VCaP (cell line): ENCODE measurements around the gene CACFD1.

Experiments
- H3K27ac ChIP-seq: fragments of 450-650 bp; 2 replicates; pipeline ENCODE4 v1.5.1; 2017
- TF ChIP-seq, protein P1 (sequence below): fragments of 450-650 bp; conservative IDR thresholded peaks from 2 replicates; pipeline ENCODE4 v1.5.1; 2017; ENCODE audit warnings: mild to moderate bottlenecking, moderate library complexity

CACFD1 gene

DNA sequence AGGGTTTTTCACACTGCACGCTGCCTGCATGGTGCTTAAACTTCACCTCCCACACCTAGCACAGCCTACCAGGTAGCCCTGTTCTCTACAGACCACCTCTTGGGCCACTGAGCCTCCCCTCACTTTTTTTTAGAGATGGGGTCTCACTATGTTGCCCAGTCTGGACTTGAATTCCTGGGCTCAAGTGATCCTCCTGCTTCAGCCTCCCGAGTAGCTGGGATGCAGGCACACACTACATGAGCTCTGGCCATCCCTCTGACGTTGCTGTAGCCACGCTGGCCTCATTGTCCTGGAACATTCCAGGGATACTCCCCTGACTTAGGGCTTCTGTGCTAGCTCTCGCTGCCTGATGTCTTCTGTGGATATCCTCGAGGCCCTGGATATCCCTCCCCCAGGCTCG lies 7.2 kb upstream of the CACFD1 start:
- TF ChIP-seq, protein P1, sequence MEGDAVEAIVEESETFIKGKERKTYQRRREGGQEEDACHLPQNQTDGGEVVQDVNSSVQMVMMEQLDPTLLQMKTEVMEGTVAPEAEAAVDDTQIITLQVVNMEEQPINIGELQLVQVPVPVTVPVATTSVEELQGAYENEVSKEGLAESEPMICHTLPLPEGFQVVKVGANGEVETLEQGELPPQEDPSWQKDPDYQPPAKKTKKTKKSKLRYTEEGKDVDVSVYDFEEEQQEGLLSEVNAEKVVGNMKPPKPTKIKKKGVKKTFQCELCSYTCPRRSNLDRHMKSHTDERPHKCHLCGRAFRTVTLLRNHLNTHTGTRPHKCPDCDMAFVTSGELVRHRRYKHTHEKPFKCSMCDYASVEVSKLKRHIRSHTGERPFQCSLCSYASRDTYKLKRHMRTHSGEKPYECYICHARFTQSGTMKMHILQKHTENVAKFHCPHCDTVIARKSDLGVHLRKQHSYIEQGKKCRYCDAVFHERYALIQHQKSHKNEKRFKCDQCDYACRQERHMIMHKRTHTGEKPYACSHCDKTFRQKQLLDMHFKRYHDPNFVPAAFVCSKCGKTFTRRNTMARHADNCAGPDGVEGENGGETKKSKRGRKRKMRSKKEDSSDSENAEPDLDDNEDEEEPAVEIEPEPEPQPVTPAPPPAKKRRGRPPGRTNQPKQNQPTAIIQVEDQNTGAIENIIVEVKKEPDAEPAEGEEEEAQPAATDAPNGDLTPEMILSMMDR = no peak
- no peak overlapping the region for H3K27ac ChIP-seq

DNA sequence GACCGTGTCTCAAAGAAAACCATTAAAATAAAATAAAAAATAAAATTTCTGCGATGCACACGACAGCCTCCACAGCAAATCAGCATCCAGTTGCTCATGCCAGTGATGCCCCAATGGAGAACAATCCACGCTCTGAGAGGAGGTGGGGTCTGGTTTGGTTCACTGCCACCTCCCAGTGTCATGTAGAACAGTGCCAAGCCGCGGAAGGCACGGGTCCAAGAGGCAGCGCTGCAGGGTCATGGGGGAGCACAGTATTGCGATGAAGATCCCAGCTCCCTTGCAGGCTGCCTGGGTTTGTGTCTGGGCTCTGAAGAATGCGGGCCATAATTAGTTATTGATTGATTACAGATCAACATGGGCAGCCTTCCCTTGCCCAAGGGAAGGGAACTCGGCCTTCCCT lies 6.1 kb upstream of the CACFD1 start:
- TF ChIP-seq, protein P1 = no peak
- H3K27ac ChIP-seq = no peak overlapping the region

DNA sequence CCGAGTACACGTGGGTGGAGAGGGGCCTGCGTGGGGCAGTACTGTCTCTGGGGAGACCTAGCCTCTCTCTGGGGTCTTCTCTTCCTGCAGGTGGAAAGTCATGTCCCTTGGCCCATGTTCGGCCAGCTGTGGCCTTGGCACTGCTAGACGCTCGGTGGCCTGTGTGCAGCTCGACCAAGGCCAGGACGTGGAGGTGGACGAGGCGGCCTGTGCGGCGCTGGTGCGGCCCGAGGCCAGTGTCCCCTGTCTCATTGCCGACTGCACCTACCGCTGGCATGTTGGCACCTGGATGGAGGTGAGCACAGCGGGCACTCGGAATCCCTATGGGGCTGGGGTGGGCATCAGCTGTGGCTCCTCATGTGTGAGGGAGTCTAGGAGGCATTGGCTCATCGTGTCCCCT lies 5.5 kb upstream of the CACFD1 start:
- no peak overlapping the region for H3K27ac ChIP-seq
- TF ChIP-seq, protein P1 = no peak

DNA sequence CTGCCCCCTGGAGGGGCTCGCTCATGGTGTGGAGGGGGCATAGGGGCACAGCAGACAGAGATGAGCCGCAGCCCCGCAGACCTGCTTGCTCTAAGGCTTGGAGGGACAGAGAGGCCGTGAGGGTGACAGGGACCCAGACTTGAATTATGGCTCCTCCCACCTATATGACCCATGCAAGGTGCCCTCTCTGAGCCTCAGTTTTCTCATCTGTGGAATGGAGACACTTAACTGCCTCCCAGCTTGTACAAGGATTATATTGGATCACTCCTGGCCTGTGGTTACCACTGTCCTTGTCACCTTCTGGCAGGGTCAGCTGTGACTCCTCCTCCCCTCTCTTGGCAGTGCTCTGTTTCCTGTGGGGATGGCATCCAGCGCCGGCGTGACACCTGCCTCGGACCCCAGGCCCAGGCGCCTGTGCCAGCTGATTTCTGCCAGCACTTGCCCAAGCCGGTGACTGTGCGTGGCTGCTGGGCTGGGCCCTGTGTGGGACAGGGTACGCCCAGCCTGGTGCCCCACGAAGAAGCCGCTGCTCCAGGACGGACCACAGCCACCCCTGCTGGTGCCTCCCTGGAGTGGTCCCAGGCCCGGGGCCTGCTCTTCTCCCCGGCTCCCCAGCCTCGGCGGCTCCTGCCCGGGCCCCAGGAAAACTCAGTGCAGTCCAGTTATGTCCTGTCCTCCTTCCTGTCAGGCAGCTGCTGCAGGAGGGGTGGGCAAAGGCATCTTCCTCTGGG lies 4.7 kb upstream of the CACFD1 start:
- TF ChIP-seq, protein P1 = no peak

DNA sequence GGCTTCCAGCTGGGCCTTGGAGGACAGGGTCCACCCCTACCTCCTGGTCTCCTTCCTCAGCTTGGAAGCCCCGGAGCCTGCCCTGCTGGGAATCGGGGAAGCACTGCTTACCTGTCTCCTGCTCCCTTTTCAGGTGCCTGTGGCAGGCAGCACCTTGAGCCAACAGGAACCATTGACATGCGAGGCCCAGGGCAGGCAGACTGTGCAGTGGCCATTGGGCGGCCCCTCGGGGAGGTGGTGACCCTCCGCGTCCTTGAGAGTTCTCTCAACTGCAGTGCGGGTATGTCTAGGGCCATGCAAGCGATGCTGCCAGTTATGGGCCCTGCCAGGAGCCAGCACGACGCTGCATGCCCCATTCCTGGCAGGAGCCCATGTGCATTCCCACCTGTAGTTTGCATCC lies 3.8 kb upstream of the CACFD1 start:
- TF ChIP-seq, protein P1 = no peak
- H3K27ac ChIP-seq = no peak overlapping the region

More for the DNA sequence above, 4.7 kb upstream of the CACFD1 start:
- H3K27ac ChIP-seq = no peak overlapping the region

DNA sequence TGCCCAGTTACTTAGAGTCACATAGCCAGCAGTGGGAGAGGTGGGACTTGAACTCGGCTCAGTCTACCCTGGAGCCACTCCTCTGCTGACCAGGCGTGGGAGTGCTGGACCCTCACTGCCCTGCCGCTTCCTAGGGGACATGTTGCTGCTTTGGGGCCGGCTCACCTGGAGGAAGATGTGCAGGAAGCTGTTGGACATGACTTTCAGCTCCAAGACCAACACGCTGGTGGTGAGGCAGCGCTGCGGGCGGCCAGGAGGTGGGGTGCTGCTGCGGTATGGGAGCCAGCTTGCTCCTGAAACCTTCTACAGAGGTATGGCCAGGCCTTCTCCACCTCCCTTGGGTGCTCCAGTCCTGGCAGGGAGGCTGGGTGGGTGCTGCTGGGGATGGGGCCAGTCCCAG lies 3.4 kb upstream of the CACFD1 start:
- TF ChIP-seq, protein P1 = no peak
- no peak overlapping the region for H3K27ac ChIP-seq

DNA sequence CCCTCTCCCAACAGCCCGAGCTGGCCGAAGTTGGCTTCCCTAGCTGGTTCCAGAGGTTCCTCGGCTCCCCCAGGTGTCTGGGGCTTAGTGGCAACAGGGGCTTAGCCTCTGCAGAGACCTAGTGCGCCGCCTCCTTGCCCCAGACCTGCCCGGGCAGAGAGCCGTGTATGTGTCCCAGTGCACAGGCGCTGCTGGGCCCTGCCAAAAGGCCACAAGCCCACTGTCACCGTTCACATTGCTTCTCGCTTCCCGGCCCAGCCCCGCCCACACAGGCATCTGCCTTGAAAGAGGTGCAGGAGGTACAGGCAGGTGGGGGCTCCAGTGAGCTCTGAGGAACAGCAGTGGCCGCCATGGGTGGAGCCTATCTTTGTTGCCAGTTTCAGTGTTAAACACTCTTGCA lies 2.5 kb upstream of the CACFD1 start:
- TF ChIP-seq, protein P1 = no peak

More for the DNA sequence above, 2.5 kb upstream of the CACFD1 start:
- H3K27ac ChIP-seq = no peak overlapping the region
